Panc1 (cell line): ENCODE data around the gene CCDC157. TPM values are rescaled to one million over a fixed set of nuclear protein-coding genes. Genes with fewer than 3 reads are reported as not detected.
A peak's percentile ranks its signal among the peaks of the same experiment; 100 is the strongest.

Experiments used
- ATAC-seq: fragments of 200-7000 bp; cut with Tn5 transposase; 2 replicates; pipeline ENCODE4 v1.9.1; 2020; ENCODE audit warnings: mild to moderate bottlenecking, moderate library complexity
- BruUV-seq: library from RNA; stranded (reverse); fragments of 400-500 nt; replicated peaks from 2 replicates; lab custom pipeline; 2021; lab: Mats Ljungman, UMichigan
- CTCF ChIA-PET: fragments of 300-600 bp; sonication (Branson Sonifier 250); formaldehyde crosslinking; loops from one replicate; lab custom pipeline; 2022; ENCODE audit warnings: antibody characterized with exemption; lab: Charles Lee
- POLR2A ChIA-PET: fragments of 300-600 bp; sonication (Branson Sonifier 250); formaldehyde crosslinking; loops from one replicate; lab custom pipeline; 2022; ENCODE audit warnings: antibody characterized with exemption; lab: Charles Lee
- DNase-seq: peaks from one replicate; pipeline ENCODE4 v3.0.0-alpha.2; 2010; ENCODE audit warnings: low read depth, low spot score
- H3K27ac ChIP-seq: 2 replicates; pipeline ENCODE4 v1.5.1; 2011; ENCODE audit warnings: mild to moderate bottlenecking, low read length, inconsistent platforms
- H3K27me3 ChIP-seq: fragments of 200-500 bp; sonication (Bioruptor generic); 2 replicates; pipeline ENCODE4 v1.6.0; 2014; ENCODE audit warnings: low read length, inconsistent platforms; ENCODE audit not compliant: control insufficient read depth, insufficient read depth
- H3K36me3 ChIP-seq: fragments of 200-500 bp; sonication (Bioruptor generic); 2 replicates; pipeline ENCODE4 v1.5.1; 2014; ENCODE audit warnings: inconsistent platforms, mild to moderate bottlenecking, low read length, moderate library complexity; ENCODE audit not compliant: control insufficient read depth, insufficient read depth
- H3K4me1 ChIP-seq: 2 replicates; pipeline ENCODE4 v1.5.1; 2011; ENCODE audit warnings: inconsistent platforms, mild to moderate bottlenecking, low read length, moderate library complexity; ENCODE audit not compliant: control insufficient read depth, insufficient read depth
- H3K4me3 ChIP-seq, 2 experiments: 2 replicates each; pipeline ENCODE4 v1.5.1; 2011 to 2012; ENCODE audit warnings: low read depth in 2 of 2, low read length in 2 of 2, mild to moderate bottlenecking in 2 of 2, inconsistent platforms in 1 of 2, moderate library complexity in 1 of 2
- H3K9me3 ChIP-seq: fragments of 200-500 bp; sonication (Bioruptor generic); 2 replicates; pipeline ENCODE4 v1.5.1; 2014; ENCODE audit warnings: low read depth, mild to moderate bottlenecking, inconsistent platforms, low read length, moderate library complexity; ENCODE audit not compliant: control insufficient read depth, insufficient read depth
- POLR2AphosphoS5 ChIP-seq: IDR thresholded peaks from 2 replicates; pipeline ENCODE4 v1.6.1; 2012; ENCODE audit warnings: mild to moderate bottlenecking, low read depth, low read length, moderate library complexity
- SIN3A ChIP-seq: IDR thresholded peaks from 2 replicates; pipeline ENCODE4 v1.6.1; 2012; ENCODE audit warnings: low read depth, mild to moderate bottlenecking, low read length, moderate library complexity, borderline replicate concordance; ENCODE audit not compliant: insufficient read depth
- TCF7L2 ChIP-seq: IDR thresholded peaks from 2 replicates; pipeline ENCODE4 v1.6.1; 2011; ENCODE audit warnings: mild to moderate bottlenecking, low read depth, low read length, inconsistent platforms
- in situ Hi-C: cut with HindIII; loops from 2 replicates; pipeline ENCODE4 v1.10.0; 2016; ENCODE audit warnings: low sequenced_read_pairs, low pct_unique_long_range_greater_than_20kb
- intact Hi-C: fragments of 100-400 bp; cut with micrococcal nuclease; formaldehyde crosslinking; loops from one replicate; pipeline ENCODE4 v1.10.0; 2022; ENCODE audit not compliant: unreplicated experiment
- total RNA-seq: library from RNA; stranded (reverse); gene quantifications from one replicate; pipeline ENCODE4 v1.2.1, GENCODE V29; 2021; ENCODE audit not compliant: unreplicated experiment
- TF ChIP-seq, protein P1 (sequence below), 2 experiments: IDR thresholded peaks; 2 replicates each; pipeline ENCODE4 v1.6.1; 2011 to 2012; ENCODE audit warnings: low read depth in 2 of 2, control low read depth in 1 of 2, low read length in 1 of 2, mild to moderate bottlenecking in 1 of 2, moderate library complexity in 1 of 2; ENCODE audit not compliant: insufficient read depth in 1 of 2
- TF ChIP-seq, protein P2 (sequence below): fragments of 450-650 bp; IDR thresholded peaks from 2 replicates; pipeline ENCODE4 v1.5.1; 2017; ENCODE audit warnings: mild to moderate bottlenecking

CCDC157 gene
- total RNA-seq, 1 experiment from 2014 or later, result 2.1 TPM

GRCh38 chr22:30357650-30358215 is 926 bp downstream of the CCDC157 start:
- Histone ChIP-seq H3K27me3 (no peaks in the 10 kb centered on the region), H3K4me1 (peaks cover 7% of the 10 kb centered on the region; the same call in 1 of the 2 replicates), H3K4me3 (peak overlapping the region; percentile 87 to 95), H3K27ac (no peak overlapping the region), H3K9me3 (no peaks in the 10 kb centered on the region), H3K36me3 (peaks cover 5% of the 10 kb centered on the region; the same call in 1 of the 2 replicates)
- in situ Hi-C loops (no loop called here), intact Hi-C loops (no loop called here)
- DNase-seq, result no peak
- ChIA-PET CTCF (no interaction called here), POLR2A (no interaction called here)
- ATAC-seq, result no peak
- TF ChIP-seq SIN3A, result no peak
- TF ChIP-seq TCF7L2, result no peak
- TF ChIP-seq, protein P1, sequence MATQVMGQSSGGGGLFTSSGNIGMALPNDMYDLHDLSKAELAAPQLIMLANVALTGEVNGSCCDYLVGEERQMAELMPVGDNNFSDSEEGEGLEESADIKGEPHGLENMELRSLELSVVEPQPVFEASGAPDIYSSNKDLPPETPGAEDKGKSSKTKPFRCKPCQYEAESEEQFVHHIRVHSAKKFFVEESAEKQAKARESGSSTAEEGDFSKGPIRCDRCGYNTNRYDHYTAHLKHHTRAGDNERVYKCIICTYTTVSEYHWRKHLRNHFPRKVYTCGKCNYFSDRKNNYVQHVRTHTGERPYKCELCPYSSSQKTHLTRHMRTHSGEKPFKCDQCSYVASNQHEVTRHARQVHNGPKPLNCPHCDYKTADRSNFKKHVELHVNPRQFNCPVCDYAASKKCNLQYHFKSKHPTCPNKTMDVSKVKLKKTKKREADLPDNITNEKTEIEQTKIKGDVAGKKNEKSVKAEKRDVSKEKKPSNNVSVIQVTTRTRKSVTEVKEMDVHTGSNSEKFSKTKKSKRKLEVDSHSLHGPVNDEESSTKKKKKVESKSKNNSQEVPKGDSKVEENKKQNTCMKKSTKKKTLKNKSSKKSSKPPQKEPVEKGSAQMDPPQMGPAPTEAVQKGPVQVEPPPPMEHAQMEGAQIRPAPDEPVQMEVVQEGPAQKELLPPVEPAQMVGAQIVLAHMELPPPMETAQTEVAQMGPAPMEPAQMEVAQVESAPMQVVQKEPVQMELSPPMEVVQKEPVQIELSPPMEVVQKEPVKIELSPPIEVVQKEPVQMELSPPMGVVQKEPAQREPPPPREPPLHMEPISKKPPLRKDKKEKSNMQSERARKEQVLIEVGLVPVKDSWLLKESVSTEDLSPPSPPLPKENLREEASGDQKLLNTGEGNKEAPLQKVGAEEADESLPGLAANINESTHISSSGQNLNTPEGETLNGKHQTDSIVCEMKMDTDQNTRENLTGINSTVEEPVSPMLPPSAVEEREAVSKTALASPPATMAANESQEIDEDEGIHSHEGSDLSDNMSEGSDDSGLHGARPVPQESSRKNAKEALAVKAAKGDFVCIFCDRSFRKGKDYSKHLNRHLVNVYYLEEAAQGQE (IDR thresholded peaks at IDR 0.05; ENCODE audit: insufficient read depth in 1 of 2, low read depth in 2 of 2, low read length in 1 of 2), result no peak
- TF ChIP-seq, protein P2, sequence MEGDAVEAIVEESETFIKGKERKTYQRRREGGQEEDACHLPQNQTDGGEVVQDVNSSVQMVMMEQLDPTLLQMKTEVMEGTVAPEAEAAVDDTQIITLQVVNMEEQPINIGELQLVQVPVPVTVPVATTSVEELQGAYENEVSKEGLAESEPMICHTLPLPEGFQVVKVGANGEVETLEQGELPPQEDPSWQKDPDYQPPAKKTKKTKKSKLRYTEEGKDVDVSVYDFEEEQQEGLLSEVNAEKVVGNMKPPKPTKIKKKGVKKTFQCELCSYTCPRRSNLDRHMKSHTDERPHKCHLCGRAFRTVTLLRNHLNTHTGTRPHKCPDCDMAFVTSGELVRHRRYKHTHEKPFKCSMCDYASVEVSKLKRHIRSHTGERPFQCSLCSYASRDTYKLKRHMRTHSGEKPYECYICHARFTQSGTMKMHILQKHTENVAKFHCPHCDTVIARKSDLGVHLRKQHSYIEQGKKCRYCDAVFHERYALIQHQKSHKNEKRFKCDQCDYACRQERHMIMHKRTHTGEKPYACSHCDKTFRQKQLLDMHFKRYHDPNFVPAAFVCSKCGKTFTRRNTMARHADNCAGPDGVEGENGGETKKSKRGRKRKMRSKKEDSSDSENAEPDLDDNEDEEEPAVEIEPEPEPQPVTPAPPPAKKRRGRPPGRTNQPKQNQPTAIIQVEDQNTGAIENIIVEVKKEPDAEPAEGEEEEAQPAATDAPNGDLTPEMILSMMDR, result no peak
- BruUV-seq, result no TSS peak

- ChIA-PET POLR2A (interaction anchor here (0.6 to 1.1 kb wide), 2 partner anchors 9 to 64 kb away, joined by 3 read pairs; no protein-coding TSS in a partner anchor), CTCF (no interaction called here)
- Histone ChIP-seq H3K4me1 (peaks cover 7% of the 10 kb centered on the region; the same call in 1 of the 2 replicates), H3K4me3 (no peak overlapping the region), H3K27me3 (no peaks in the 10 kb centered on the region), H3K27ac (no peak overlapping the region), H3K9me3 (no peaks in the 10 kb centered on the region), H3K36me3 (peaks cover 5% of the 10 kb centered on the region; the same call in 1 of the 2 replicates)
- no peak for TF ChIP-seq SIN3A
- TF ChIP-seq, protein P2, result no peak
- TF ChIP-seq POLR2AphosphoS5, result no peak
- TF ChIP-seq, protein P1 (IDR thresholded peaks at IDR 0.05; ENCODE audit: insufficient read depth in 1 of 2, low read depth in 2 of 2, low read length in 1 of 2), result no peak
- no peak for TF ChIP-seq TCF7L2
- intact Hi-C loops, result no loop called here
- no peak for DNase-seq
- BruUV-seq, result no TSS peak
- in situ Hi-C loops, result no loop called here
- no peak for ATAC-seq
Observed at GRCh38 chr22:30358541-30358940, 1.7 kb downstream of the CCDC157 start.
